PC-3 (cell line): ENCODE results near the gene PRADC1.
A peak's percentile ranks its signal among the peaks of the same experiment; 100 is the strongest.

Experiments used
- CTCF ChIP-seq: fragments of 300-600 bp; sonication (generic); conservative IDR thresholded peaks from 2 replicates; pipeline ENCODE4 v1.5.1; 2017; ENCODE audit warnings: antibody characterized with exemption, low read depth, mild to moderate bottlenecking, low read length
- EZH2 ChIP-seq: fragments of 300-600 bp; sonication (generic); IDR thresholded peaks from one replicate; pipeline ENCODE4 v1.6.1; 2017; ENCODE audit warnings: antibody characterized with exemption, mild to moderate bottlenecking, low read length; ENCODE audit not compliant: unreplicated experiment
- EZH2phosphoT487 ChIP-seq: fragments of 300-600 bp; sonication (generic); IDR thresholded peaks from 2 replicates; pipeline ENCODE4 v1.6.1; 2018; ENCODE audit warnings: mild to moderate bottlenecking, antibody characterized with exemption, low read length, borderline replicate concordance

GRCh38 chr2:73212448-73213176 lies 20.4 kb downstream of the PRADC1 start:
- TF ChIP-seq CTCF = peak; percentile 90
- no peak for TF ChIP-seq EZH2
- no peak for TF ChIP-seq EZH2phosphoT487
